ENCODE measurements around the gene DRAP1.

DRAP1 gene

GRCh38 chr11:65928667-65929066, 9.4 kb downstream of the DRAP1 start:
- no peak for TF ChIP-seq CTCF (conservative IDR thresholded peaks at IDR 0.05; ENCODE audit: low read depth, low read length)
- no peak for DNase-seq (ENCODE audit: low read depth)
- H3K4me3 ChIP-seq (ENCODE audit: low read length), result no peak overlapping the region

GRCh38 chr11:65931773-65932557, 12.7 kb downstream of the DRAP1 start:
- H3K4me3 ChIP-seq (ENCODE audit: low read length), result no peak overlapping the region
- DNase-seq (ENCODE audit: low read depth), result no peak
- no peak for TF ChIP-seq CTCF (conservative IDR thresholded peaks at IDR 0.05; ENCODE audit: low read depth, low read length)

- TF ChIP-seq CTCF (conservative IDR thresholded peaks at IDR 0.05; ENCODE audit: low read depth, low read length), result no peak
- DNase-seq (ENCODE audit: low read depth), result no peak
- H3K4me3 ChIP-seq (ENCODE audit: low read length), result no peak overlapping the region
These were observed 13.3 kb downstream of the DRAP1 start for GRCh38 chr11:65932558-65932919.

GRCh38 chr11:65934014-65934413, 14.8 kb downstream of the DRAP1 start:
- DNase-seq (ENCODE audit: low read depth), result no peak
- no peak for TF ChIP-seq CTCF (conservative IDR thresholded peaks at IDR 0.05; ENCODE audit: low read depth, low read length)
- no peak overlapping the region for H3K4me3 ChIP-seq (ENCODE audit: low read length)

- no peak for TF ChIP-seq CTCF (conservative IDR thresholded peaks at IDR 0.05; ENCODE audit: low read depth, low read length)
- no peak for DNase-seq (ENCODE audit: low read depth)
- H3K4me3 ChIP-seq (ENCODE audit: low read length), result no peak overlapping the region
These were observed 18.5 kb downstream of the DRAP1 start for GRCh38 chr11:65937766-65938165.

- no peak for TF ChIP-seq CTCF (conservative IDR thresholded peaks at IDR 0.05; ENCODE audit: low read depth, low read length)
- no peak for DNase-seq (ENCODE audit: low read depth)
- no peak overlapping the region for H3K4me3 ChIP-seq (ENCODE audit: low read length)
These were observed 22.6 kb downstream of the DRAP1 start for GRCh38 chr11:65941720-65942310.

- TF ChIP-seq CTCF (conservative IDR thresholded peaks at IDR 0.05; ENCODE audit: low read depth, low read length), result no peak
- DNase-seq (ENCODE audit: low read depth), result no peak
- no peak overlapping the region for H3K4me3 ChIP-seq (ENCODE audit: low read length)
These were observed 23.3 kb downstream of the DRAP1 start for GRCh38 chr11:65942531-65942930.

All from retinal pigment epithelial cell (primary cell).